Liver (tissue), 9 donors: ENCODE results near the gene DUSP10. TPM values are rescaled to one million over a fixed set of nuclear protein-coding genes. Genes with fewer than 3 reads are reported as not detected.

Experiments
- DNase-seq: peaks from one replicate; pipeline ENCODE4 v3.0.0-alpha.2; 2017; ENCODE audit warnings: low spot score
- H3K27ac ChIP-seq, 2 donors: one replicate each; pipeline ENCODE4 v1.7.0; 2013; ENCODE audit warnings: inconsistent platforms in 2 of 2, low read length in 2 of 2, control low read depth in 1 of 2, low read depth in 1 of 2, mild to moderate bottlenecking in 1 of 2
- H3K27me3 ChIP-seq, 4 donors: one replicate each; pipeline versions ENCODE4 v1.6.1 to v1.7.0; 2013; ENCODE audit warnings: low read length in 3 of 4, inconsistent platforms in 1 of 4, mild to moderate bottlenecking in 1 of 4, moderate library complexity in 1 of 4; ENCODE audit not compliant: control insufficient read depth in 4 of 4, insufficient read depth in 4 of 4
- H3K36me3 ChIP-seq, 4 donors: one replicate each; pipeline versions ENCODE4 v1.6.1 to v1.7.0; 2013; ENCODE audit warnings: low read length in 3 of 4, mild to moderate bottlenecking in 3 of 4, low read depth in 1 of 4, moderate library complexity in 1 of 4; ENCODE audit not compliant: control insufficient read depth in 4 of 4, insufficient read depth in 3 of 4
- H3K4me1 ChIP-seq, 4 donors: one replicate each; pipeline versions ENCODE4 v1.6.1 to v1.7.0; 2013; ENCODE audit warnings: low read length in 3 of 4, mild to moderate bottlenecking in 3 of 4, moderate library complexity in 1 of 4; ENCODE audit not compliant: control insufficient read depth in 4 of 4, insufficient read depth in 4 of 4
- H3K4me3 ChIP-seq, 3 donors: one replicate each; pipeline versions ENCODE4 v1.6.1 to v1.7.0; 2013; ENCODE audit warnings: low read length in 3 of 3, control low read depth in 1 of 3, low read depth in 1 of 3, mild to moderate bottlenecking in 1 of 3
- H3K9ac ChIP-seq, 2 donors: one replicate each; pipeline ENCODE4 v1.7.0; 2013; ENCODE audit warnings: low read length in 2 of 2, mild to moderate bottlenecking in 2 of 2, moderate library complexity in 2 of 2, control low read depth in 1 of 2, low read depth in 1 of 2
- H3K9me3 ChIP-seq, 4 donors: one replicate each; pipeline versions ENCODE4 v1.6.1 to v1.7.0; 2013; ENCODE audit warnings: low read length in 3 of 4; ENCODE audit not compliant: control insufficient read depth in 4 of 4
- EGR1 ChIP-seq, 2 donors: IDR thresholded peaks; 2 replicates each; pipeline ENCODE4 v1.6.1; 2016 to 2018; ENCODE audit warnings: antibody characterized with exemption in 2 of 2, low read depth in 2 of 2
- FOXA1 ChIP-seq: IDR thresholded peaks from 2 replicates; pipeline ENCODE4 v1.6.1; 2016; ENCODE audit warnings: antibody characterized with exemption
- FOXA2 ChIP-seq: IDR thresholded peaks from 2 replicates; pipeline ENCODE4 v1.6.1; 2016; ENCODE audit warnings: antibody characterized with exemption
- GABPA ChIP-seq, 2 donors: IDR thresholded peaks in 1 of 2; conservative IDR thresholded peaks in 1 of 2; 2 replicates each; pipeline ENCODE4 v1.6.1; 2016; ENCODE audit warnings: antibody characterized with exemption in 2 of 2, mild to moderate bottlenecking in 1 of 2, moderate library complexity in 1 of 2
- HNF4A ChIP-seq, 2 donors: conservative IDR thresholded peaks; 2 replicates each; pipeline ENCODE4 v1.6.1; 2016; ENCODE audit warnings: antibody characterized with exemption in 2 of 2, mild to moderate bottlenecking in 2 of 2
- HNF4G ChIP-seq: IDR thresholded peaks from 2 replicates; pipeline ENCODE4 v1.6.1; 2016; ENCODE audit warnings: antibody characterized with exemption
- JUND ChIP-seq, 2 donors: IDR thresholded peaks; 2 replicates each; pipeline ENCODE4 v1.6.1; 2016; ENCODE audit warnings: antibody characterized with exemption in 2 of 2
- NR2F2 ChIP-seq: IDR thresholded peaks from 2 replicates; pipeline ENCODE4 v1.6.1; 2016; ENCODE audit warnings: antibody characterized with exemption
- RAD21 ChIP-seq, 2 donors: IDR thresholded peaks; 2 replicates each; pipeline ENCODE4 v1.6.1; 2016; ENCODE audit warnings: antibody characterized with exemption in 2 of 2, mild to moderate bottlenecking in 2 of 2
- RXRA ChIP-seq, 2 donors: IDR thresholded peaks; 2 replicates each; pipeline ENCODE4 v1.6.1; 2017 to 2018; ENCODE audit warnings: antibody characterized with exemption in 2 of 2, mild to moderate bottlenecking in 1 of 2
- SP1 ChIP-seq: IDR thresholded peaks from 2 replicates; pipeline ENCODE4 v1.6.1; 2018; ENCODE audit warnings: antibody characterized with exemption, mild to moderate bottlenecking
- TAF1 ChIP-seq: conservative IDR thresholded peaks from 2 replicates; pipeline ENCODE4 v1.6.1; 2016; ENCODE audit warnings: antibody characterized with exemption, mild to moderate bottlenecking
- YY1 ChIP-seq: IDR thresholded peaks from 2 replicates; pipeline ENCODE4 v1.6.1; 2016; ENCODE audit warnings: antibody characterized with exemption, mild to moderate bottlenecking
- whole genome bisulfite sequencing: extraction: QIAGEN DNeasy Blood & Tissue Kit; methylation state at CpG from one replicate; pipeline ENCODE4 v1.1.7; 2013; 5-methylcytosine and 5-hydroxymethylcytosine counted together
- polyA plus RNA-seq, 2 donors: library from polyadenylated mRNA; stranded (reverse) in 1 of 2; unstranded in 1 of 2; fragments of 200-250 nt in 1 of 2; fragments of >200 nt in 1 of 2; fragmentation: Nextera tagmentation in 1 of 2; extraction: Ambion mirVana in 1 of 2; gene quantifications; one replicate each; pipeline versions ENCODE4 v1.2.1 to v1.2.3, GENCODE V29; 2013 to 2015
- total RNA-seq, 2 donors: library from RNA; depleted of rRNA; stranded (reverse); fragments of >200 nt; gene quantifications; one replicate each; pipeline ENCODE4 v1.2.3, GENCODE V29; 2014
- TF ChIP-seq, protein P1 (sequence below): IDR thresholded peaks from 2 replicates; pipeline ENCODE4 v1.6.1; 2016; ENCODE audit warnings: antibody characterized with exemption
- TF ChIP-seq, protein P2 (sequence below): fragments of 150-350 bp; IDR thresholded peaks from 2 replicates; pipeline ENCODE4 v1.5.1; 2017; ENCODE audit warnings: improper control_type of control experiment, low read depth, low read length; ENCODE audit not compliant: missing input control
- TF ChIP-seq, protein P3 (sequence below): IDR thresholded peaks from 2 replicates; pipeline ENCODE4 v1.6.1; 2016; ENCODE audit warnings: antibody characterized with exemption
- TF ChIP-seq, protein P4 (sequence below): IDR thresholded peaks from 2 replicates; pipeline ENCODE4 v1.6.1; 2016; ENCODE audit warnings: antibody characterized with exemption
- TF ChIP-seq, protein P5 (sequence below): IDR thresholded peaks from 2 replicates; pipeline ENCODE4 v1.6.1; 2016; ENCODE audit warnings: antibody characterized with exemption, mild to moderate bottlenecking
- donor health status: healthy.
- donor health status: healthy.
- donor health status: healthy.
- donor health status: healthy.
- donor health status: healthy.

DUSP10 gene
- total and polyA plus RNA-seq, 4 donors: 6.7 to 15.4 (median 10.7) TPM

DNA sequence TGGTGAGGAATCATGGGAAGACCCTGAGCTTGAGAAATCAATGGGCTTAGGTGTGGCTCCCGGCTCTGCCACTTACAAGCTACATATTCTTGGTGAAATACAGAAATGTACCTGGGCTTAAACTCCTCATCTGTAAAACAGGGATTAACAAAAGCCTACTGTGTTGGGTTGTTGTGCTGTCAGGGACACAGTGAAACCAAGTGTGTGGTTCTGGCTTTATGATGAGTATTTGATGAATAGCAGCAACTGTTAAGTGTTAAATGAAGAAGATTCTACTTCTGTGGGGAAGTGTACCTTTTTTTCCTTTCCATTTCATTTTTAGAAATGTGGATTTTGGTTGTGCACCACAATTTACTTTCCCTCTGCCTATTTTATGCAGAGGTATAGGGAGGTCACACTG, 41.1 kb upstream of the DUSP10 start:
- TF ChIP-seq SP1 (no peak), FOXA2 (no peak), HNF4G (no peak), RAD21 (IDR thresholded peaks at IDR 0.05) (no peak), EGR1 (IDR thresholded peaks at IDR 0.05; ENCODE audit: low read depth in 2 of 2) (no peak), TAF1 (no peak), GABPA (IDR thresholded peaks at IDR 0.05 in 1 of 2, conservative IDR thresholded peaks at IDR 0.05 in 1 of 2) (no peak), YY1 (no peak), FOXA1 (no peak), NR2F2 (no peak), HNF4A (conservative IDR thresholded peaks at IDR 0.05) (no peak), RXRA (IDR thresholded peaks at IDR 0.05) (no peak), JUND (IDR thresholded peaks at IDR 0.05) (no peak)
- TF ChIP-seq, protein P1, sequence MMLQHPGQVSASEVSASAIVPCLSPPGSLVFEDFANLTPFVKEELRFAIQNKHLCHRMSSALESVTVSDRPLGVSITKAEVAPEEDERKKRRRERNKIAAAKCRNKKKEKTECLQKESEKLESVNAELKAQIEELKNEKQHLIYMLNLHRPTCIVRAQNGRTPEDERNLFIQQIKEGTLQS: no peak
- TF ChIP-seq, protein P2, sequence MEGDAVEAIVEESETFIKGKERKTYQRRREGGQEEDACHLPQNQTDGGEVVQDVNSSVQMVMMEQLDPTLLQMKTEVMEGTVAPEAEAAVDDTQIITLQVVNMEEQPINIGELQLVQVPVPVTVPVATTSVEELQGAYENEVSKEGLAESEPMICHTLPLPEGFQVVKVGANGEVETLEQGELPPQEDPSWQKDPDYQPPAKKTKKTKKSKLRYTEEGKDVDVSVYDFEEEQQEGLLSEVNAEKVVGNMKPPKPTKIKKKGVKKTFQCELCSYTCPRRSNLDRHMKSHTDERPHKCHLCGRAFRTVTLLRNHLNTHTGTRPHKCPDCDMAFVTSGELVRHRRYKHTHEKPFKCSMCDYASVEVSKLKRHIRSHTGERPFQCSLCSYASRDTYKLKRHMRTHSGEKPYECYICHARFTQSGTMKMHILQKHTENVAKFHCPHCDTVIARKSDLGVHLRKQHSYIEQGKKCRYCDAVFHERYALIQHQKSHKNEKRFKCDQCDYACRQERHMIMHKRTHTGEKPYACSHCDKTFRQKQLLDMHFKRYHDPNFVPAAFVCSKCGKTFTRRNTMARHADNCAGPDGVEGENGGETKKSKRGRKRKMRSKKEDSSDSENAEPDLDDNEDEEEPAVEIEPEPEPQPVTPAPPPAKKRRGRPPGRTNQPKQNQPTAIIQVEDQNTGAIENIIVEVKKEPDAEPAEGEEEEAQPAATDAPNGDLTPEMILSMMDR: no peak
- TF ChIP-seq, protein P3, sequence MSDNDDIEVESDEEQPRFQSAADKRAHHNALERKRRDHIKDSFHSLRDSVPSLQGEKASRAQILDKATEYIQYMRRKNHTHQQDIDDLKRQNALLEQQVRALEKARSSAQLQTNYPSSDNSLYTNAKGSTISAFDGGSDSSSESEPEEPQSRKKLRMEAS: no peak
- TF ChIP-seq, protein P4, sequence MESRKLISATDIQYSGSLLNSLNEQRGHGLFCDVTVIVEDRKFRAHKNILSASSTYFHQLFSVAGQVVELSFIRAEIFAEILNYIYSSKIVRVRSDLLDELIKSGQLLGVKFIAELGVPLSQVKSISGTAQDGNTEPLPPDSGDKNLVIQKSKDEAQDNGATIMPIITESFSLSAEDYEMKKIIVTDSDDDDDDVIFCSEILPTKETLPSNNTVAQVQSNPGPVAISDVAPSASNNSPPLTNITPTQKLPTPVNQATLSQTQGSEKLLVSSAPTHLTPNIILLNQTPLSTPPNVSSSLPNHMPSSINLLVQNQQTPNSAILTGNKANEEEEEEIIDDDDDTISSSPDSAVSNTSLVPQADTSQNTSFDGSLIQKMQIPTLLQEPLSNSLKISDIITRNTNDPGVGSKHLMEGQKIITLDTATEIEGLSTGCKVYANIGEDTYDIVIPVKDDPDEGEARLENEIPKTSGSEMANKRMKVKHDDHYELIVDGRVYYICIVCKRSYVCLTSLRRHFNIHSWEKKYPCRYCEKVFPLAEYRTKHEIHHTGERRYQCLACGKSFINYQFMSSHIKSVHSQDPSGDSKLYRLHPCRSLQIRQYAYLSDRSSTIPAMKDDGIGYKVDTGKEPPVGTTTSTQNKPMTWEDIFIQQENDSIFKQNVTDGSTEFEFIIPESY: no peak
- TF ChIP-seq, protein P5, sequence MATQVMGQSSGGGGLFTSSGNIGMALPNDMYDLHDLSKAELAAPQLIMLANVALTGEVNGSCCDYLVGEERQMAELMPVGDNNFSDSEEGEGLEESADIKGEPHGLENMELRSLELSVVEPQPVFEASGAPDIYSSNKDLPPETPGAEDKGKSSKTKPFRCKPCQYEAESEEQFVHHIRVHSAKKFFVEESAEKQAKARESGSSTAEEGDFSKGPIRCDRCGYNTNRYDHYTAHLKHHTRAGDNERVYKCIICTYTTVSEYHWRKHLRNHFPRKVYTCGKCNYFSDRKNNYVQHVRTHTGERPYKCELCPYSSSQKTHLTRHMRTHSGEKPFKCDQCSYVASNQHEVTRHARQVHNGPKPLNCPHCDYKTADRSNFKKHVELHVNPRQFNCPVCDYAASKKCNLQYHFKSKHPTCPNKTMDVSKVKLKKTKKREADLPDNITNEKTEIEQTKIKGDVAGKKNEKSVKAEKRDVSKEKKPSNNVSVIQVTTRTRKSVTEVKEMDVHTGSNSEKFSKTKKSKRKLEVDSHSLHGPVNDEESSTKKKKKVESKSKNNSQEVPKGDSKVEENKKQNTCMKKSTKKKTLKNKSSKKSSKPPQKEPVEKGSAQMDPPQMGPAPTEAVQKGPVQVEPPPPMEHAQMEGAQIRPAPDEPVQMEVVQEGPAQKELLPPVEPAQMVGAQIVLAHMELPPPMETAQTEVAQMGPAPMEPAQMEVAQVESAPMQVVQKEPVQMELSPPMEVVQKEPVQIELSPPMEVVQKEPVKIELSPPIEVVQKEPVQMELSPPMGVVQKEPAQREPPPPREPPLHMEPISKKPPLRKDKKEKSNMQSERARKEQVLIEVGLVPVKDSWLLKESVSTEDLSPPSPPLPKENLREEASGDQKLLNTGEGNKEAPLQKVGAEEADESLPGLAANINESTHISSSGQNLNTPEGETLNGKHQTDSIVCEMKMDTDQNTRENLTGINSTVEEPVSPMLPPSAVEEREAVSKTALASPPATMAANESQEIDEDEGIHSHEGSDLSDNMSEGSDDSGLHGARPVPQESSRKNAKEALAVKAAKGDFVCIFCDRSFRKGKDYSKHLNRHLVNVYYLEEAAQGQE: no peak
- no peaks in the 10 kb centered on the region for H3K4me1 ChIP-seq
- H3K9me3 ChIP-seq: no peaks in the 10 kb centered on the region
- no peak for DNase-seq
- H3K27me3 ChIP-seq: no peaks in the 10 kb centered on the region
- no peak overlapping the region for H3K27ac ChIP-seq
- no peaks in the 10 kb centered on the region for H3K36me3 ChIP-seq
- no peak overlapping the region for H3K4me3 ChIP-seq
- H3K9ac ChIP-seq: no peak overlapping the region
- 96% methylated on average over 1 of the region's 1 CpG for WGBS
